ENCODE results near the gene MYG1. TPM values are rescaled to one million over a fixed set of nuclear protein-coding genes. Genes with fewer than 3 reads are reported as not detected.
A peak's percentile ranks its signal among the peaks of the same experiment; 100 is the strongest.

Gene MYG1
- total and polyA plus RNA-seq, 2 of the 13 experiments (the other 11 are each of a cell fraction or from before 2014, with no cell fraction given), result 38.6 to 58.0 TPM

DNA sequence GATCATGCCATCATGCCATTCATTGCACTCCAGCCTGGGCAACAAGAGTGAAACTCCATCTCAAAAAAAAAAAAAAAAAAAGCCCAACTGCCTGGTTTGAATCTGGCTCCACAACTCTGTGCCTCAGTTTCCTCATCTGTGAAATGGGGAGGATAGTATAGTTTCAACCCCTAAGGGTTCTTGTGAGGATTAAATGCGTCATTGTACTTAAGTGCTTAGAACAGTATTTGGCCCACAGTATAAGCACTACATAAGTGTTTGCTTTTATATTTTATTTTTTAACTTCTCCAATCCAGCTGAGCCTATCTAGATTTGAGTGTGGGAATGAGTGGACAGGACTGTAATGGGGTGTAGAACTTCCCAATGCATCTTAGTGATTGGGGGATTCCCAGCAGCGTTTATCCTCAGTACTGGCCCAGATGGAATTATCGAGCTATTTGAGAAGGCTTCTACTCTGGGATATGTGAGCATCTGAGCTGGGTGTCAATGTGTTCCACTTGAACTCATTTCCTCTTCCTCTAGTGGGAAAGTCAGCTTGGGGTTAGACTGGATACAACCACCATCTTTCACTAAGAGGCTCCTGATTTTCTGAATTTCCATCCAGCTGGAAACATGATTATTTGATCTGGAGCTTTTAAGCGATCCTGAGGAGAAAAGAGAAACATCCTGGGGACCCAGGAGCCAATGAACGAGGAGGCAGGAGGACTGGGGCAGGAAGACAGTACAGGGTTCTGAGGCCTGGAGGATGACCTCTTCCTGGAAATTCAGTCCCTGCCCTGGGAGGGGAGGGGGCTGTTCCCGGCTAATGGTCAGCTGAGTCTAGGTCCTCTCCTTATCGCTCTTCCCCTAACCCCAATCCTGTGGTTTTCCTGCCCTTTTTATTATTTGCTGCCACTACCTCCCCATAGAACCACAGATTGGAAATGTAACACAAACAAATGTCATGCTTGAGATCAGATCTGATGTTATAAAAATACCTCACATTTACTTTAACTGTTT, 40.7 kb upstream of the MYG1 start:
- Histone ChIP-seq H3K4me2 (ENCODE audit: low read depth, low read length) (no peak overlapping the region), H2AFZ (ENCODE audit: low read length) (peak overlapping the region; percentile 19), H4K20me1 (ENCODE audit: insufficient read depth, low read length) (no peaks in the 10 kb centered on the region), H3K79me2 (ENCODE audit: insufficient read depth, low read length) (peaks cover 1% of the 10 kb centered on the region), H3K27ac (ENCODE audit: extremely low read length, insufficient read depth, low read length) (no peak overlapping the region), H3K36me3 (replicated peaks in 1 of 2; ENCODE audit: control insufficient read depth in 1 of 2, insufficient read depth in 2 of 2, low read length in 2 of 2) (peaks cover 0 to 3% of the 10 kb centered on the region in 2 experiments; a peak in 2 of 5 replicates), H3K4me1 (ENCODE audit: insufficient read depth, low read length) (0 out of 2 replicates have a peak, but pooled peaks cover under 1% of the 10 kb centered on the region), H3K4me3 (replicated peaks in 1 of 3; ENCODE audit: insufficient read depth in 1 of 3, low read depth in 2 of 3, low read length in 3 of 3) (no peak overlapping the region), H3K9me3 (ENCODE audit: low read length) (no peaks in the 10 kb centered on the region), H3K27me3 (ENCODE audit: control insufficient read depth in 1 of 2, insufficient read depth in 2 of 2, low read length in 2 of 2) (no peaks in the 10 kb centered on the region), H3K9ac (ENCODE audit: insufficient read depth, low read depth, low read length) (no peak overlapping the region)
- 0 out of 2 replicates have a peak, but pooled peaks have one; percentile 16 for TF ChIP-seq ZNF629 (CRISPR knock-in tag; conservative IDR thresholded peaks at IDR 0.05)
- no peak for TF ChIP-seq ZNF557 (CRISPR knock-in tag; IDR thresholded peaks at IDR 0.05)
- TF ChIP-seq AGO1 (IDR thresholded peaks at IDR 0.05; ENCODE audit: low read depth, low read length, poor library complexity, severe bottlenecking), result no peak
- no TSS peak for BruUV-seq (replicated peaks)
- no peak for DNase-seq (ENCODE audit: low spot score)
- 38% methylated on average over 7 of the region's 7 CpGs for WGBS (ENCODE audit: low lambda C conversion rate)
- POLR2A ChIA-PET, result no interaction called here
- FAIRE-seq, result no peak
- no peak for ATAC-seq
- in situ Hi-C loops (cut with HindIII; ENCODE audit: extremely low pct_ligation_motif_present, low pct_unique_long_range_greater_than_20kb), result no loop called here
- intact Hi-C loops (cut with micrococcal nuclease; ENCODE audit: unreplicated experiment), result no loop called here
- CTCF ChIA-PET (ENCODE audit: low intra/inter-chr PET ratio, low total read pairs), result no interaction called here

DNA sequence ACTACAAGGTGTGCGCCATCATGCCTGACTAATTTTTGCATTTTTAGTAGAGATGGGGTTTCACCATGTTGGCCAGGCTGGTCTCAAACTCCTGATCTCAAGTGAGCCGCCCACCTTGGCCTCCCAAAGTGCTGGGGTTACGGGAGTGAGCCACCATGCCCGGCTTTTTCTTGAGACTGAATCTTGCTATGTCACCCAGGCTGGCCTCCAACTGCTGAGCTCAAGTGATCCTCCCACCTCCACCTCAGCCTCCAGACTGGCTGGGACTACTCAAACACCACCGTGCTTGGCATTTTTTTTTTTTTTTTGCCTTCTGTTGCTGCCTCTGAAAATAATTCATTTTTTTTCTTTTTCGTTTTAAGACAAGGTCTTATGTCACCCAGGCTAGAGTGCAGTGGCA, 39.6 kb upstream of the MYG1 start:
- 64% methylated on average over 6 of the region's 6 CpGs for WGBS (ENCODE audit: low lambda C conversion rate)
- POLR2A ChIA-PET, result no interaction called here
- TF ChIP-seq, protein P1, sequence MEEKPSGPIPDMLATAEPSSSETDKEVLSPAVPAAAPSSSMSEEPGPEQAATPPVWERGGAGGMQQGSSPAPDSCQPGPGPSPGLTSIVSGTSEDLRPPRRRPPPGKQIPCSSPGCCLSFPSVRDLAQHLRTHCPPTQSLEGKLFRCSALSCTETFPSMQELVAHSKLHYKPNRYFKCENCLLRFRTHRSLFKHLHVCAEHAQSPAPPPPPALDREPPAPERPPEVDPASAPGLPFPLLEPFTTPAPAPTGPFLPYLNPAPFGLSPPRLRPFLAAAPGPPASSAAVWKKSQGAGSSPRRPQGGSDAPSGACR (CRISPR knock-in tag; IDR thresholded peaks at IDR 0.05), result no peak
- TF ChIP-seq BCL6 (CRISPR knock-in tag; IDR thresholded peaks at IDR 0.05) (no peak), ZNF18 (CRISPR knock-in tag; IDR thresholded peaks at IDR 0.05; ENCODE audit: insufficient replicate concordance) (no peak), ZNF350 (CRISPR knock-in tag; IDR thresholded peaks at IDR 0.05; ENCODE audit: borderline replicate concordance, low read depth) (no peak), PHF5A (CRISPR knock-in tag; IDR thresholded peaks at IDR 0.05; ENCODE audit: low read depth, unreplicated experiment) (no peak), SIN3A (IDR thresholded peaks at IDR 0.05; ENCODE audit: borderline replicate concordance, low read depth, low read length) (no peak), ZNF713 (CRISPR knock-in tag; IDR thresholded peaks at IDR 0.05) (no peak)
- TF ChIP-seq, protein P2, sequence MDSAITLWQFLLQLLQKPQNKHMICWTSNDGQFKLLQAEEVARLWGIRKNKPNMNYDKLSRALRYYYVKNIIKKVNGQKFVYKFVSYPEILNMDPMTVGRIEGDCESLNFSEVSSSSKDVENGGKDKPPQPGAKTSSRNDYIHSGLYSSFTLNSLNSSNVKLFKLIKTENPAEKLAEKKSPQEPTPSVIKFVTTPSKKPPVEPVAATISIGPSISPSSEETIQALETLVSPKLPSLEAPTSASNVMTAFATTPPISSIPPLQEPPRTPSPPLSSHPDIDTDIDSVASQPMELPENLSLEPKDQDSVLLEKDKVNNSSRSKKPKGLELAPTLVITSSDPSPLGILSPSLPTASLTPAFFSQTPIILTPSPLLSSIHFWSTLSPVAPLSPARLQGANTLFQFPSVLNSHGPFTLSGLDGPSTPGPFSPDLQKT (CRISPR knock-in tag; IDR thresholded peaks at IDR 0.05; ENCODE audit: borderline replicate concordance), result no peak
- TF ChIP-seq, protein P3, sequence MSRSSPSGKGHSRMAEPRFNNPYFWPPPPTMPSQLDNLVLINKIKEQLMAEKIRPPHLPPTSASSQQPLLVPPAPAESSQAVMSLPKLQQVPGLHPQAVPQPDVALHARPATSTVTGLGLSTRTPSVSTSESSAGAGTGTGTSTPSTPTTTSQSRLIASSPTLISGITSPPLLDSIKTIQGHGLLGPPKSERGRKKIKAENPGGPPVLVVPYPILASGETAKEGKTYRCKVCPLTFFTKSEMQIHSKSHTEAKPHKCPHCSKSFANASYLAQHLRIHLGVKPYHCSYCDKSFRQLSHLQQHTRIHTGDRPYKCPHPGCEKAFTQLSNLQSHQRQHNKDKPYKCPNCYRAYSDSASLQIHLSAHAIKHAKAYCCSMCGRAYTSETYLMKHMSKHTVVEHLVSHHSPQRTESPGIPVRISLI (CRISPR knock-in tag; IDR thresholded peaks at IDR 0.05; ENCODE audit: borderline replicate concordance), result no peak

More for the DNA sequence above, 39.6 kb upstream of the MYG1 start:
- DNase-seq (ENCODE audit: low spot score), result no peak
- in situ Hi-C loops (cut with HindIII; ENCODE audit: extremely low pct_ligation_motif_present, low pct_unique_long_range_greater_than_20kb) (no loop called here), intact Hi-C loops (cut with micrococcal nuclease; ENCODE audit: unreplicated experiment) (no loop called here)
- ATAC-seq, result no peak
- Histone ChIP-seq H3K9me3 (ENCODE audit: low read length) (no peaks in the 10 kb centered on the region), H3K4me1 (ENCODE audit: insufficient read depth, low read length) (no peaks in the 10 kb centered on the region), H3K79me2 (ENCODE audit: insufficient read depth, low read length) (no peaks in the 10 kb centered on the region), H3K27ac (ENCODE audit: extremely low read length, insufficient read depth, low read length) (no peak overlapping the region), H3K36me3 (replicated peaks in 1 of 2; ENCODE audit: control insufficient read depth in 1 of 2, insufficient read depth in 2 of 2, low read length in 2 of 2) (no peaks in the 10 kb centered on the region), H2AFZ (ENCODE audit: low read length) (no peak overlapping the region), H3K27me3 (ENCODE audit: control insufficient read depth in 1 of 2, insufficient read depth in 2 of 2, low read length in 2 of 2) (no peaks in the 10 kb centered on the region), H3K4me3 (replicated peaks in 1 of 3; ENCODE audit: insufficient read depth in 1 of 3, low read depth in 2 of 3, low read length in 3 of 3) (no peak overlapping the region), H3K4me2 (ENCODE audit: low read depth, low read length) (no peak overlapping the region), H3K9ac (ENCODE audit: insufficient read depth, low read depth, low read length) (no peak overlapping the region), H4K20me1 (ENCODE audit: insufficient read depth, low read length) (no peaks in the 10 kb centered on the region)
- CTCF ChIA-PET (ENCODE audit: low intra/inter-chr PET ratio, low total read pairs), result no interaction called here
- no peak for FAIRE-seq
- no TSS peak for BruUV-seq (replicated peaks)

Measured in HepG2 (cell line).